Body of pancreas (tissue), 4 donors: ENCODE measurements around the gene CPT1A.

Source experiments
- POLR2A ChIP-seq, 3 donors: fragments of 450-650 bp; IDR thresholded peaks; one replicate each; pipeline ENCODE4 v1.6.1; 2016; ENCODE audit warnings: antibody characterized with exemption in 3 of 3, mild to moderate bottlenecking in 2 of 3
- TF ChIP-seq, protein P1 (sequence below), 7 experiments: fragments of 450-650 bp in 4 of 7; fragments of 200-600 bp in 3 of 7; sonication (generic) in 3 of 7; IDR thresholded peaks; one replicate each; pipeline ENCODE4 v1.5.1; 2016 to 2019; ENCODE audit warnings: antibody characterized with exemption in 7 of 7

GRCh38 chr11:68852628-68853027, 10.9 kb upstream of the CPT1A start:
- TF ChIP-seq, protein P1, sequence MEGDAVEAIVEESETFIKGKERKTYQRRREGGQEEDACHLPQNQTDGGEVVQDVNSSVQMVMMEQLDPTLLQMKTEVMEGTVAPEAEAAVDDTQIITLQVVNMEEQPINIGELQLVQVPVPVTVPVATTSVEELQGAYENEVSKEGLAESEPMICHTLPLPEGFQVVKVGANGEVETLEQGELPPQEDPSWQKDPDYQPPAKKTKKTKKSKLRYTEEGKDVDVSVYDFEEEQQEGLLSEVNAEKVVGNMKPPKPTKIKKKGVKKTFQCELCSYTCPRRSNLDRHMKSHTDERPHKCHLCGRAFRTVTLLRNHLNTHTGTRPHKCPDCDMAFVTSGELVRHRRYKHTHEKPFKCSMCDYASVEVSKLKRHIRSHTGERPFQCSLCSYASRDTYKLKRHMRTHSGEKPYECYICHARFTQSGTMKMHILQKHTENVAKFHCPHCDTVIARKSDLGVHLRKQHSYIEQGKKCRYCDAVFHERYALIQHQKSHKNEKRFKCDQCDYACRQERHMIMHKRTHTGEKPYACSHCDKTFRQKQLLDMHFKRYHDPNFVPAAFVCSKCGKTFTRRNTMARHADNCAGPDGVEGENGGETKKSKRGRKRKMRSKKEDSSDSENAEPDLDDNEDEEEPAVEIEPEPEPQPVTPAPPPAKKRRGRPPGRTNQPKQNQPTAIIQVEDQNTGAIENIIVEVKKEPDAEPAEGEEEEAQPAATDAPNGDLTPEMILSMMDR (IDR thresholded peaks at IDR 0.05): no peak
- no peak for TF ChIP-seq POLR2A (IDR thresholded peaks at IDR 0.05)
